Measurements from ENCODE around the gene MINK1.
"Not testable (repeated sequence)": the region's sequence is repeated elsewhere in the genome, so short reads cannot be mapped to it uniquely, and the experiment has no call there.

MINK1 gene

DNA sequence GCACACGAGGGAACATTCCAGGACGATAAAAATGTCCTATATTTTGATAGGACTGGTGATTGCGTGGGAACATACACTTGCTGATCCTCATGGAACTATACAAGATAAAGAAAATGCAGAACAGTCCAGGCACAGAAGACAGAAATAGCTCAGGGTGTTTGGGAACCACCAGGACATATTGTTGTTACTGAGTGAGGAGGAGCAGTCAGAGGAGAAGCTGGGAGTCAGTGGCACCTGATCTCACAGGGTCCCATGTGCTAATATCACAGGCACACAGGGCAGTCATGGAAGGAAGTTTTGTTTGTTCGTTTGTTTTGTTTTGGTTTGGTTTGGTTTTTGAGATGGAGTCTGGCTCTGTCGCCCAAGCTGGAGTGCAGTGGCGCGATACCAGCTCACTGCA lies 20.4 kb upstream of the MINK1 start:
- no peak for DNase-seq

DNA sequence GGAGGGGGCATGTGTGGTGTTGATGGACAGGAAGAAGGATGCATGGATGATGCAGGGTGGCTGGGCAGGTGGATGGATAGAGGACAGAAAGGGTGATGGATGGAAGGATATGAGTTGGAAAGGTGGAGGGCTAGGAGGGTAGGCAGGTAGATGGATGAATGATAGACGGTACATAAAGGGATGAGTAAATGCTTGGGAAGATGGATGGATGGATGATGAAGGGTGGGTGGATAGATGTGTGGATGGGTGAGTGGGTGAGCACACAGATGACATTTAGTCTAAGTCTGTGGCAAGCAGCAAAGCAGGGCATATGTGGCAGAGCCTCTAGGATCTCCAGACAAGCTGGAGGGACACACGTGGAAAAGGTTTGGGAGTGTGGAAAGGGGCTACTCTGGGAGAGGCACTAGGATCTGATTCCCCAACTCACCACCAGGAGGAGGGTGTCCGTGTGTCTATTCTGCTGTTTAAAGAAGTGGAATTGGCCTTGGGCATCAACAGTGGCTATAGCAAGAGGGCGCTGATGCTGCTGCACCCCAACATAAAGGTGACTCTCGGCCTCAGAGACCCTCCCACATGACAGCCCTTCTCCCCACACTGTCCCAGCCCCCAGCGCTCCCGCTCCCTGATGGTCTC lies 18.0 kb upstream of the MINK1 start:
- DNase-seq, result no peak

DNA sequence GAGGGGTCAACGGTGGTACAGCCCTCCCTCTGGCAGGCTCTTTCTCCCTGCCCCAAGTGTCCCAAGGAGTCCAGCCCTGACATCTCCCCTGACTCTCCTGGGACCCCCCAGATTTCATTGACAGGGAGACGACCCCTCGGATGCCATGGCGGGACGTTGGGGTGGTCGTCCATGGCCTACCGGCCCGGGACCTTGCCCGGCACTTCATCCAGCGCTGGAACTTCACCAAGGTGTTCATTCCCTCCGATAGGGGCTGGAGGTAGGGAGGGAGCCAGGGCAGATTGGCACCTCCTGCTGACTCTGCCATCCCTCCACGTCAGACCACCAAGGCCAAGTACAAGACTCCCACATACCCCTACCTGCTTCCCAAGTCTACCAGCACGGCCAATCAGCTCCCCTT lies 16.3 kb upstream of the MINK1 start:
- no peak for DNase-seq

DNA sequence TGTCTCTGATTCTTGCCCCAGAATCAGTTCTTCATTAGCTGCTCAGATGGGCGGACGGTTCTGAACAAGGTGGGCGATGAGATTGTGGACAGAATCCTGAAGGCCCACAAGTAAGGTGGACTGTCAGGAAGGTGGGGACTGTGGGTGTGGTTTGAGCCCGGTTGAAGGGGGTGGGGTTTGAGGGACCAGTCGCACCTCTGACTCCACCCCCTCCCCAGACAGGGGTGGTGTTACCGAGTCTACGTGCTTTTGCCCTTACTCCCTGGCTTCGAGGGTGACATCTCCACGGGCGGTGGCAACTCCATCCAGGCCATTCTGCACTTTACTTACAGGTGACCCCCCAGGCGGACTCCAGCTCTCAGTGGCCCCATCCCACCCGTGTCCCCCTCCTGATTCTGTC lies 14.9 kb upstream of the MINK1 start:
- no peak for DNase-seq

DNA sequence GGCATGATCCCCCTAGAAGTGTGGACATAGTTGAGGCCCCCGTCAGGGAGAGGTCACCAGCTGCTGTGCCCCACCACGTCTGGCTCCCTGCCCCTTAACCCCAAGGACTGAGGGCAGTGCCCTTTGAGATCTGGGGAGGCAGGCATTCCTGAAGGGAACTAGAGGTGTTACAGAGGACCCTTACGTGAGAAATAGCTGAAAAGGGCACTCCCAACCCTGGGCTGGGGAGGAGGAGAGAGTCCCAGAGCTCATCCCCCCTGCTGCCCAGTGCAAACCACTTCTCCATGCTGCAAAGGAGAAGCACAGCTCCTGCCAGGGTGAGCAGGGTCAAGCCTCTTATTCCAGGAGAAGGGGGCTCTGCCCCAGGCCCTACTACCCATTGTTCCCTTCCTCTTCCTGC lies 10.3 kb upstream of the MINK1 start:
- DNase-seq, result no peak

DNA sequence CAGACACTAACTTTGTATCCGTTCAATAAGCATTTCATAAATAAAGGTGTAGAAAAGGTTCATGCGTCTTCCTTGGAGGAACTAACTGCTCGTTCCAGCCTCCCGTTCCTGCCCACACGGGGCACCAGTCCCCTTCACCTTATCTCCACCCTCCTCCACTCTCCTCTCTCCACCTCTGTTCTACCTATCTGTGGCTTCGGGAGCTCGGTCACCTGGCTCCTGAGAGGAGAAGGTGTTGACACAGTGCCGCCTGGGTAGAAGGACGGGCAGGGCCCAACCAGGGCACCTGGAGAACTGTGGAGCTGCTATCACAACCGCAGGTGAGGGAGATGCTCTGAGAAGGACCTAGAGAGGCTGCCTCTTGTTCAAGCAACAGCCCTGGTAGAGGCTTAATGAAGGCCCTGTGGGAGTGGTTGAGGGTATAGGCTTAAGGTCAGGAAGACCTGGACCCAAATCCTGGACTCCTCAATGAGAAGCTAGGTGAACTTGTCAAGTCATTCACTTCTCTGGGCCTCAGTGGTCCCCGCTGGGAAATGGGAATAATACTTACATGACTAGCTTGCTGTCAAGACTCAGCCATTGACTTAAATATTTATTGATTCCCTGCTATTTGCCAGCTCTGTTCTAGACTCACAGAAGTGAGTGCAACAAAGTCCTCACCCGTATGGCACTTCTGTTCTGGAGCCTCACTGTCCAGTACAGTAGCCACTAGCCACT lies 9.6 kb upstream of the MINK1 start:
- DNase-seq, result no peak

DNA sequence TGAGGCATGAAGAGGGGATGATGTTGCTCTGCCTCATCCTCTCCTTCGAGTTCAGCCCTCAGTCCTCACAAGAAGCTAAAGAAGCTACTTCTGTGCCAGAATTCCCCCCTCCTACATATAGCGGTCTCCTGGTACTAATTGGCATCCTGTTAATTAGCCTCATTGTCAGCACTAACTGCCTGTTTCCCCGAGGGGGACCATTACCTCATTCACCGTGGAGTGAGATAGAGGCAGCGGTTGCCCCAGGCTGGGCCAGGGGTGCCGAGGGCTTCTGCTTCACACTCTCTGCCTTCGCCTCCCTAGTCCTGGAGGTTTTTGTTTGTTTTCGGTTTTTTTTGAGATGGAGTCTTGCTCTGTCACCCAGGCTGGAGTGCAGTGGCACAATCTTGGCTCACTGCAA lies 5.7 kb upstream of the MINK1 start:
- DNase-seq, result no peak

DNA sequence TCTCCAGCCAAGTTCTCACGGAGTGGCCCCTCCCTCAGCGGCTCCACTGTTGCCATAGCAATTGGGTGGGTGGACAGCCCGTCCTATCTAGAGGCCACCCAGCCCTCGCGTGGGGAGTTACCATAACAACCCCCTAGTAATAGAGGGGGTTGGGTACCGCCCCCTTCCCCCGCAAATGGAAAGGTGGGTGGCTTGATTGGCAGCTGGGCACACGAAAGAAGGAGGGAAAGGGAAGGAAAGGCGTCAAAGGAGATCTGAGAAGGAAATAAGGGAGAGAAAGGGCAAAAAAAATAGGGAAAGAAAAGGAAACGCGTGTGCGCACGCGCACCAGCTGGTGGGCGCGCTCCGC lies 337 bp upstream of the MINK1 start:
- DNase-seq, result not testable (repeated sequence)

DNA sequence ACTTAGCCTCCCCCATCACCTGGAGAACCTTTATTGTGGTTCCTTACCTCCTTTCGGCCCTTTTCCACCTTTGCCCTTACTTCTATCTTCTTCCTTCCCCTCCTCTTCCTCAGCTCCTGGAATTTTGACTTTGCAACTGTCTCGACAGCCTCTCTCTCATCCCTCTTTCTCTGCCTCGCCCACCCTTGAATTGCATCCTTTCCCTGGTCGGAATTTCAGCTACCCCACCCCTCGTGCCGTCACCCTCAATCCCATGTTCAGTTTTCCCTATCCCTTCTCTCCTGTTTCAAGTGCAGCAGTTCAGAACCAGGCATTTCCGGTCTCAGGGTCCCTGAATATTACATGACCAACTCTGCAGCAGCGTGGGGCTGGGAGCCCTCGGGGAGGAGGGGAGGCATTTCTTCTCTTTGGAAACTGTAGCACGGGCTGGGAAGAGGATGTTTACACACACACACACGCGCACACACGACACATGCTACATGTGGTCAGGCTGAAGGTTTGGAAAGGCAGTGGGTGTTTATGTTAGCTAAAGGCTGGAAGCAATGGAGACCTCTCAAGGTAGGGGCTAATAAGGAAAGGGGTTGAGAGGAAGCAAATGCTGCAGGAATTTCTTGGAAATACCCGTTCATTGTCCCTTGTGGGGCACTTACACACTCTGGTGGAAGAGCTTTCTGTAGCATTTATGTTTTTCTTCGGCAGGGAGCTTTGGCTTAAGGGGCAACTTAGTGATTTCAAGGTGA lies 971 bp downstream of the MINK1 start:
- peak; percentile 24 for DNase-seq

DNA sequence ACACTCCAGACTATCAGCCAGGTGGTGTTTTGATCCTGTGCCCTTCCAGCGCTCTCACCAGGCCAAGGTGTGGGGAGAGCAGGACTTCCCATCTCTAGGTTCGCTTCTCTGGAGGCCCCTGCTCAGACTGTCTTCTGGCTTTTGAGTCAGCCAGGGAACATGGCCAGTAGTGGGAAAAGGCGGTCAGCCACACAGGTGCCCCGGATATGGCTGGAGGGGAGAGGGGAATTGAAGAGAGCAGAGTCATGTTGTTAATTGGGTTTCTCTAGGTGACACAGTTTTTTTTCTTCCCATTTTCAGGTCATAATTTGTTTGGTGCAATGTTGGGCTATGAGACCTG lies 1.5 kb downstream of the MINK1 start:
- DNase-seq, result no peak

DNA sequence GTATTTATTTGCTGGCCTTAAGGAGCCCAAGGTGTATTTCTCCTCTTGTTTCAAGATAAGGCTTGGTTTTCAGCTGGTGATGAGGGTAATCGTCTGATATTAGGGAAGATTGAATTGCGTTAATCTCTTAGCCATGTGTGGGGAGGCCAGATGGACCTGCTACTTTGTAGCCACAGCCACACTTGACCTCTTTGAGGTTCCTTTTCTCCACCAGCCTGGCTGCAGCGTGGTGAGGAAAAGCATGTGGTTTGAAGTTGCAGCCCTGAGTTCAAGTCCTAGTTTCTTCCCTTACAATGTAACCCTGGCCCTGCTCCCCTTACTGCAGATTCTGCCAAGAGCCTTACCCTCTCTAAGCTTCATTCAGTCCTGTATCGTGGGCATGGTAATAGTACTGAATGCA lies 3.1 kb downstream of the MINK1 start:
- no peak for DNase-seq

DNA sequence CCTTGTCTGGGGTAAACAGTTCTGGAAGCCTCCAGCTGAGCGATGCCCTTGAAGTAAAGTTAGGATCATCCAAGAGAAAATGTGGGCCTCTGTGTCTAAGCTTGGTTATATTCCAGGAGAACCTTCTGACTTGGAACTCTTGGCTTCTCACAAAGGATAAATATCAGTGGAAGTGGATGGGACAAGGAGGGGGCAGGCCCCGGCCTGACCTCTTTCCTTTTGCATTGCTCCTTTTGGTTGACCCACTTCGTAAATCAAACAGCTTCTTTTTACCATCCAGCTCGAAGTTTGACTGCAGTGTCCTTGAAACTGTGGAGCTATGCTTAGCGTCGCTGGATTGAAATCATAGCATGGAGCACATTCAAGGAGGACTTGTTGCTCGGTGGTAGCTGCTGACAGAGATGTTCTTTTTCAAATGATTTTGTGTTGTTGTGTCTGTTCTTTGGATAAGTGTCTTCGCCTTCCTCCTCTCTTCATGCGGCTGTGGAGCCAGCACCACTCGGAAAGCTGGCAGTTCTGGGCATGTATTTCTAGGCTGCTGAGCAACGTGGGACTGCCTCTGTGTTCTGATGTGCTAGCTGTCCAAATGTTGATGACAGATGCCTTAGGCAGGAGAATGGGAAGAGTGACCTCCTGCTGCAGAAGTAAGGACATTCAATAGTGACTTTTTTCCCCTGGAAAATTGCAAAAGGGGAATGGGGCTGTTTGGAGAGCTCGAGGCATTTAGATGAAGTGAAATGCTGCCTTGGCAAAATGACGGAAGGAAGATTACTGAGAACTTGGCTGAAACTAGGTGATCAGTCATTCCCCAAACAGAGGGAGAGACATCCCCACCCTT lies 4.5 kb downstream of the MINK1 start:
- DNase-seq, result no peak

DNA sequence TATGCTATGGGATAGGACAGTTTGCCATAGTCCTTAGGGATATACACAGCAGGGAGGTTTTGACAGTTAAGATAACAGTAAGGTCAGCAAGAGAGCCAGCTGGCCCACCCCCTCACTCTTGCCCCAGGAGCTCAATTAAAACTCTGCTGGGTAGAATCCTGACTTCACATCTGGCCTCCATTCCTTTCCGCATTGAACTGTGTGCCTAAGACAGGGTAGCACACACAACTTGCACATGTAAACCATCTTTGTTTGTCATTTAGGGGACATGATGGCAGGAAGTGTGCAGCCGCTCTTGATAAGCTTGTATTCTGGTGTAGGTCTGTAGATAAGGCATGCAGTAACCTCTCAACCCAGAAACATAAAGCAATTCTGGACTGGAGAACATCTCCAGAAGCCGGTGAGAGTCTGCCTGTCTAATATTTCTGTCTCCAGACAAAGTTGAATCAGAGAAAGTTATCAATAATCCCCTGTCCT lies 5.2 kb downstream of the MINK1 start:
- DNase-seq, result no peak

DNA sequence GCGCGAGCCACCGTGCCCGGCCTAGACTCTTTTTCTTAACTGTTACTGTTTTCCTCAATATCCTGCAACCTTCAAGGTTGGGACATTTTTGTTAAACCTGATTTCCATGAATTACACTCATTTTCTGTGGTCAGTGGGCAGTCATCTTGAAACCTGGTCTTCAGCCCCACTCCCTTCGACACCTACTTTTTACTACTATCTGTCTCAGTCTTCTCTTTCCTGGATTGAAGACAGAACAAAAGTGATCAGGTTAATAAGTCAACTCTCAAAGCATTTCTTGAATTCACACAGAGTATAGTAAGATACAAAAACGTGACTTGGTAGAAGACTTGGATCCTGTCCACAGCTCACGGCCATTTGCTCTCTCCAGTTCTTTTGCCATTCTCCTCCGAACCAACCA lies 6.1 kb downstream of the MINK1 start:
- no peak for DNase-seq

DNA sequence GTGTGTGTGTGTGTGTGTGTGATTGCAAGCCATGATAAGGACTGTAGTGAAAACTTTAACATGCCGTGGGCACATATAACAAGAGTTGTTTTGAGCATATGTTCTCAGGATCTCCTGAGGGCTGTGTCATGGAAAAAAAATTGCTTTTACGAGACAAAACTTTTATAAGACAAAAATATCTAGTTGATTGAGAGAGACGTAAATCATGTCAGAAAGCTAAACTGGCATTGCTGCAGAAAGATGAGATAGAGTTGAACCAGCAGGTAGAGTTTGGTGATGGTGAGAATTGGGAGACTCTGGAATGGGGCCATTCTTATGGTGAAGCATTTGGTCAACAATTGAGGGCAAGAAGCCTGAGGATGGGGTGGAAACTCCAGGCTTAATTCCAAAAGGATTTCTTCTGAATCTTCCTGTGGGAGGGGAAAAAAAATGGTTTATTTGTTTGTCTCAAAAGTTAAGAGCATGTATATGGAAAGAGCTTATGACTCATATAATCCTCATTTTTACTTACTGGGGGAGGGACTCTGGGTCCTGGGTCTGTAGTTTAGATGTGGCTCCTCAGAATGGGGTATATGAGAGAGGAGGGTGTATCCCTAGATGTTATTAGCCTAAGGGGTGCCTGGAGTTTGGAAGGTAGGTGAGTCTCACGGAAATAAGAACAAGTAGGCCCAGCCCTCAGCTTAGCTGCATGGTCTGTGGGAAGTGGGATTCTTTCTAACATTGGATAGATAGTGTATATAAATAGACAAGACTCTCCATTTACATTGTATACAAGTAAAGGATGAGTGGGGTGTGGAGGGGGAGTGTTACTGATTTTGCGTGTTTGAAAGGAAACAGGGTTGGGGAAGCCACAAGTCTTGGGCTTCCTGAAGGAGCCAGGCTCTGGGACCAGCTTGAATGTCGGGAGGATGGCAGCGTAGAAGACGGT lies 7.1 kb downstream of the MINK1 start:
- DNase-seq, result no peak

DNA sequence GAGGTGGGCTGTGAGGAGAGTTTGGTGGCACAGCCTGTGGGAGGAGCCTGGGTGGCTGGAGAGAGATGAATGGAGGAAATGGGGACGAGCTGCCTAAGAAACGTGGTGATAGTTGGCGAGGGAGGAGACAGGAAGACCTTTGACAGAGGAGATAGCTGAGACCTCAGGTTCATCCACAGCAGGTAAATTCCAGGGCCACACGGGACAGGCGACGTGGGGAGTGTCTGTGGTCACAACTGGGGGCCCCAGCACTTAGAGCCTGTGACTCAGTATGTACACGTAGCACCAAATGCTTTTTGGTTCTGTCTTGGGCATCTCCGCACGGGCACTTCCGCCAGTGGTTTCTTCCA lies 7.7 kb downstream of the MINK1 start:
- peak; percentile 42 for DNase-seq

DNA sequence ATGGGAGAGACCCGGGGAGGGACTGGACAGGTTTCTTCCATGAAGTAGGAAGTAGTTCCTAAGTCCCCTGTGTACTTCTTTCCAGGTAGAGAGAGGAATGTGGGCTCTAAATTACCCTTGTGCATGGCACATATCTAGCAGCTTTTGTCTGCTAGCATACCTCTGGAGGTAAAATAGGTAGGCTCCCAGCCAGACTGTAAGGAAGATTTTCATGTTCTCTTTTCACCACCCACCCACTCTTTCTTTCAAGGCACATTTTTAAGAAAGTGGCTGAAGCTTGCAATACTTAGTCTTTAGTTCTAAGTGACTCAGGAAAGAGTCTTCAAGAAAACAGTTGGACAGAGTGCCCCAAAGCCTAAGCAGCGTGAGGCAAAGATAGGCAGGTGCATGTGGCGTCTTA lies 9.2 kb downstream of the MINK1 start:
- no peak for DNase-seq

DNA sequence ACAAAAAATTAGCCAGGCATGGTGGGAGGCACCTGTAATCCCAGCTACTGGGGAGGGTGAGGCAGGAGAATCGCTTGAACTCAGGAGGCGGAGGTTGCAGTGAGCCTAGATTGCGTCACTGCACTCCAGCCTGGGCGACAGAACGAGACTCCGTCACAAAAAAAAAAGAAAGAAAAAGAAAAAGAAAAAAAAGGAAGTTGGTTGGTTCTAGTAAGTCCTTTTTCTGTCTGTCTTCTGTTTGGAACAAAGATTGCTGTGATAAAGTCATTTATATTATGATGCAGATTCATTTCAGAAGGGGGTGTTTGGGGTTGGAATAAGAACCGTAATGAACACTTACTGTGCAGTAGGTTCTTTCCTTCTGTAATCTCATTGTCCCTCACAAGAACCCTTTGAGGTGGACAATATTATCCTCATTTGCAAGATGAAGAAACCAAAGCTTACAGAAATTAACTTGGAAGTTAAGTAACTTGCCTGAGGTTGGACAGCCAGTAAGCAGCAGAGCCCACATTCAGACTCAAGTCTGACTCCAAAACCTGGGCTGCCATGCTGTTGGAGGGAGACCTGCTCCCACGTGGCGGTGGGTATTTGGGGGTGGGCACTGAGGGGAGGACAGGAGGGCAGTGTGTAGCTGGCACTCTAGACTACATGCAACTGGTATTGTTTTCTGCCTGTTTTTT lies 10.3 kb downstream of the MINK1 start:
- no peak for DNase-seq

DNA sequence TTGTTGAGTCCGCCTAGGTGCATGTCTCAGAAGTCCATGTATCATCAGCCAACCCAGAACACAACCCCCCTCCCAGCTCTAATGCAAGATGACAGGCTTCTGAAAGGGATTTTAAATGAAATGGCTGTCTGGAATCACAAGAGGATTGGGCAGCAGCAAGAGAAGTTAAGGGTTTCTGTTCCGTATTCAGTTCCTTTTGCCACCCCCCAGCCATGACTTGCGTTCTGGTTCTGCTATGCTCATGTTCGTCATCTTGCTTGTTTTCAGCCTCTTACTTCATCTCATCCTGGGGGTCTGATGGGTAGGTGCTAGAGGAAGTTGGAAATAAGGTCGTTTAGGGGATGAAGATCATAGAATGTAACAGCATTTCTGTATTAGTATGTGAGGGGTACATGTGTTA lies 12.0 kb downstream of the MINK1 start:
- DNase-seq, result no peak

DNA sequence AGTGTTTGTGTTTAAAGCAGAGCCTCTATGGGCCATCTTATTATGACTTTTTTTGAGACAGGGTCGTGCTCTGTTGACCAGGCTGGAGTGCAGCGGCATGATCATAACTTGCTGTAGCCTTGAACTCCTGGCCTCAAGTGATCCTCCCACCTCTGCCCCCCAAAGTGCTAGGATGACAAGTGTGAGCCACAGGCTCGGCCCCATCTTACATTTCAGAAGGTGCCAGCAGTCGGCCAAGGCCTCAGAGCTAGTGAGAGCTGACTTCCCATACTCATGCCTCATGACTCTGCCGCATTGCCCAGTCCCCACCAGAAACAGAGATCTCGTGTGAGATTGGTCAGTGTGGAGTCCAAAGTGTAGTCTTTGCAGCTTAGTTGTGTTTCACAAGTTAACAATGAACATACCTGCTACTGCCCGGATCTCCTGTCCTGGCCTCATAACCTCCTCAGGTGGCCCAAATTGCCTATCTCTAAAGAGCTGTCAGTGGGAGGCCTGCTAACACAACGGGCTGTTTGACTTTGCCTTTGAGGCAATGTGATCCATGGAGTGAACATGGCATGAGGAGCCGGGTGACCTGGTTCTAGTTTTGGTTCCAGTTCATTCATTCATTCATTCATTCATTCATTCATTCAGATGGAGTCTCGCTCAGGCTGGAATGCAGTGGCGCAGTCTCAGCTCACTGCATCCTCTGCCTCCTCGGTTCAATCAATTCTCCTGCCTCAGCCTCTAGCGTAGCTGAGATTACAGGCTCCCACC lies 13.7 kb downstream of the MINK1 start:
- no peak for DNase-seq

DNA sequence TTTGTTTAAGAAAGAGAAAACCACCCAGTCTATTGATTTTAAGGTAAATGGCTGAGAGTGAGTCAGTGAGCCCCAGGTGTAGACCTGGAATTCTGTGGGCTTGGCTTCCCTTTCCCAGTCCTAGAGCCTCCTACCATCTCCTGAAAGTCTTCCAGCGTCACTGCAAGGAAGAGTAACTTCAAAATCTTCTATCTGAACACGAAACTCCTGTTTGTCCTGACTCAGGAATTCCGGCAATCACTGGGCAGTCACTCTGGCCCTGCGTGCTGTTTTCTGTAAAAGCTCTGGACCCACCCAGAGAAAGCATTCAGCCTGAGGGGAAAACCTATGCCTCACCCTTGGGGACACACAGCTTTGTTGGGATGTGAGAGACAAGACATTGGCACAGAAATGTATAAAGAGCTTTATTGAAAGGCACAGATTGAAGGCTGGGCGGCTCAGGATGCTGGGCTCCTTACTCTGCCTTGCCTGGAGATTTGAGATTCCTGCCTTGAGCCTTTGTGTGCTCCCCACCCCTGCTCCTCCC lies 15.9 kb downstream of the MINK1 start:
- no peak for DNase-seq
